ENCODE data around the gene GALNT15.

The GALNT15 gene

DNA sequence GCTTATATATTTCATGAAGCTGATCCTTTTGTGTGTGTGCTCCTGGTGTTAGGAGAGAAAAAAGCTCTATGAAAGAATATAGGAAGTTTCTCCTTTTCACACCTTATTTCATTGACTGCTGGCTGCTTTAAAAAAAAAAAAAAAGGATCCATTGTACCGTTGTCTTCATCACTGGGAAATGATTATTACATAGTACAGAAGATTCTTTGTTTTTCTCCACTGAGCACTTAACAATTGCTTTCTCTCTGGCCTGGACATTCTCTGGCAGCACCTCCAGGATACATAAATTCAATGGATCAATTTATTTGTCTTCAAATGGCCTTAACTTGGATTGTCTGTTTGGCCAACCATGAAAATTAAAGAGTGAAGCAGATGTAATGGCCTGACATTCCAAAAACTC, 53.1 kb downstream of the GALNT15 start:
- no peak for DNase-seq (ENCODE audit: low read depth in 2 of 2)

DNA sequence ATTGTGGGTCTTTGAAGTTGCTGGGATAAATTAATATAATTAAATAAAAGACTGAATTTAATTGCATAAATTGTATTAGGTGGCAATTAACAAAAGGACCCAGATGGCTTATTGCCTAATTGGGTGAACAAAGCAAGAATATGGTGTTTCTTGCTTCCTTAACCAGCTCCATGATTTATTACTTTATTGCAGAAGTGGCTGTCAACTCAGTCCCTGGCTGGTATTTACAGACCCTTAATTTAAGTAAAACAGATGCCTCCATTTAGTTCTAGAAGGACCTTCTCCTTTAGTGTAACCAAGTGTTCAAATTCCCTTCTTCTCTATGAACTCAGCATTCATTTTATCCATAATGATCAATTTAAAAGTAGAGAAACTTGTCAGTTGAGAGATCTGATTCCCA, 55.2 kb downstream of the GALNT15 start:
- DNase-seq (ENCODE audit: low read depth in 2 of 2): no peak

DNA sequence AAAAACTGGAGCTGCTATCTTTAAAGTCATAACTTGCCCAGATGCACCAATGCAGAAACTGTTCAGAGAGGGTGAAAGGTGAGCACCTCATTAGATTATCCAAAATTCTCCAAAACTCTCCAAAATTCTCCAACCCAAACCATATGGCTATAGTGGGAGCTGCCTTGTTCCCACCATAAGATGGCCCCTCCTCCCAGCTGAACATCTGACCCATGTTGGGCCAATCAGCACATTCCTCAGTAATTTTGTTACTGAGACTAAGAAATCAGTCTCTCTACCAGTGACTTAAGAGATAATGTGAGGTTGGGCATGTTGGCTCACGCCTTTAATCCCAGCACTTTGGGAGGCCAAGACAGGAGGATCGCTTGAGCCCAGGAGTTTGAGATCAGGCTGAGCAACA, 57.5 kb downstream of the GALNT15 start:
- no peak for DNase-seq (ENCODE audit: low read depth in 2 of 2)

DNA sequence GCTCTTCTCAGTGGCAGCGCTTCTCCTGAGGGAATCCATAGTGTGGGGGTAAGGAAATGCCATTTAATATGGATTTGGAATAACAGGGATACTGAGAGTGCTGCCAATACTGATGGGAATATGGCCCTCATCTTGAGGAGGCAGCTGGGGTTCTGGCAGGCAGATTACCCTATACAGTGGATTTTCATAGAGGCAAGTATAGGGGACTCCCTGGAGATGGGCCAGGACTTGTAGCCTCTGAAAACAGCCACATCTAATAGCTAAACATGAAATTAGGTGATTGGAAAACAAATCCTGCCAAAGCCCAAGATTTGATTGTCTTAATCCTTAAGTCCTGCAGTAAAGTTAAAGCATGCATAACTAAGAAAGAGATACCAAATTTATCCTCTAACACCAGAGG, 59.3 kb downstream of the GALNT15 start:
- no peak for DNase-seq (ENCODE audit: low read depth in 2 of 2)

DNA sequence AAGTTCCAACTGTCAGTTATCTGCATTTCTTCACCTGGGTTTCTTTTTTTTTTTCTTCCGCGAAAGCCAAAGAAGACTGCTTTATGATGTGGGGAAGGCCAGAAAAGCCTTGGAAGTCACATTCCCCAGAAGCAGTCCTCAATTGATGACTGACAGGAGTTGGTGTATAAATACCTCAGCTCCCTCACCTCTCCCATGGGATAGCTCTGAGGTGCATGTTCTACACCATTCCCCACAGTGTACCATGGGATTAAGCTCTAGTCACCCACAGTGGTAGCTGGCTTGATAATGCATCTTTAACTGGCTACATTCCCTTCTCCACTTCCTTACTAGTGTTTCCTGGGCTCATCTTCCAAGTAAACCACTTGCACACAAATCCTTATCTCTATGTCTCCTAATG, 59.8 kb downstream of the GALNT15 start:
- no peak for DNase-seq (ENCODE audit: low read depth in 2 of 2)

DNA sequence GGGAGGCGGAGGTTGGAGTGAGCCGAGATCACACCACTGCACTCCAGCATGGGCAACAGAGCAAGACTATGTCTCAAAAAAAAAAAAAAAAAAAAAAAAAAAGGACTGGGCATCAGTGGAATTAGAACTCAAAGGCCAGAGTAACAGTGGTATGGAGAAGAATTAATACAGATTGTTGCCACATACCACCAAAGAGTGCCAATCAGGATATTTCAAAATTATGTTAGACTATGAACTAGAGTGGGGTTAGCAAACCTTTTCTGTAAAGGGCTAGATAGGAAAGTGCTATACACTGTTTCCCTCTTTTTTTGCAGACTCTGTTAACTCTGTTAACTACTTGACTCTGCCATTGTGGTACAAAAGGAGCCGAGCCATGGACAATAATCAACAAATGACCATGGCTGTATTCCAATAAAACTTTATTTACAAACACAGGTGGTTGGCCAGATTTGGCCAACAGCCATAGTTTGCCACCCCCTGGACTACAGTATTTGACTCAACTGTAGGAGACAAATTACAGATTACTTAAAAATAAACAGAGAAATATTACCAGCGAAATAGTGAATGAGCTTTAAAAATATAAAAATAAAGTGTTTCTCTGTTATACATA, 61.7 kb downstream of the GALNT15 start:
- no peak for DNase-seq (ENCODE audit: low read depth in 2 of 2)

DNA sequence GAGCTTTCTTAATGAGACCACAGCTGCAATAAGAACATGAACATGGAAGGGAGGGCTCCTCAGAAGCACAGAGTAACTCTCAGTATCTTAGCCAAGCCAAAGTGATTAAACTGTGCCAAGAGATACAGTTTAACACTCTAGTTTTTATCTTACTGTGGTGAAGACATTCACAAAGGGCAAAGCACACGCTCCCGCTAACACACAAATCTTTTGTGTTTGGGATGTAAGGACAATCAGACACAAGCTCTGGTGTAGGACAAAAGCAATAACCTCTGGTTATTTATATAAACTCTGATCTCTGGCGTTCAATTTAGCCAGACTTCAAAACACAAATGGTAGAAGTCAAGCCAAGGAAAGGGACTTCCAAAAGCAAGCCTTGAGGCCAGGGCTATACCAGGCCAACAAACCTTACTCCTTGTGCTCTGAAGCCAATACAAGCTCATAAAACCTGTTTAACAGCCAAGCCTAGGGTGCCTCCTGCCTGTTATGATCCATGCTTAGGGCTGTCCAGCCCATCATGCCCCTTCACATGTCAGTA, 62.4 kb downstream of the GALNT15 start:
- no peak for DNase-seq (ENCODE audit: low read depth in 2 of 2)

DNA sequence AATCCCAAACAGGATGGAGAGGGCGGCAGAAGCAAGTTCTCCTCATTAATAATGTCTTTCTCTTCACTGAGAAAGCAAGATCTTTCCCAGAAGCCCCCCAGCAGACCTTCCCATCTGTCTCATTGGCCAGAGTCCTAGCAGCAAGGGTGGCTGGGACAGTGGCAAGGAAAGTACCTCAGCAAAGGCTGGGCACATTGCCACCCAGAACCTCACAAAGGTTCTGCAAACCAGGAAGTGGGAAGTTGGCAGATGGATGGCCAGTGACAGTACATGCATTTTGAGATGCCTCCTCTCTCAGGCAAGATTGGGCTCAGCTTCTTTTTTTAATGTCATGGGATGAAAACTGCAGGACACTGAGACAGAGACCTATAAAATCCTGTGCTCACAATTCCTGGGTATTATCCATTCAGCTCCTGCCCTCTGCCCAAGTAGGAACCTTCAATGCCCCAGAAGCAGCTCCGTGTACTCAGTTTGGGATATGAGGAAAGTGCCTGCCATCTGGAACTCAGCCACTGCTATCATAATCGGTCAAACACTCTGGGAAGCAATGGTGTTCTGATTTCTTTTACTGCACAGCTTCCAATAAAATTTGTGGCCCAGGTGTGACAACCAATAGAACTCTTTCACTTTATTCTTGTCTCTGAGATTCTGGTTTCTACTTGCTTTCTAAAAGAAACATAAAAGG, 64.7 kb downstream of the GALNT15 start:
- DNase-seq (ENCODE audit: low read depth in 2 of 2): no peak

DNA sequence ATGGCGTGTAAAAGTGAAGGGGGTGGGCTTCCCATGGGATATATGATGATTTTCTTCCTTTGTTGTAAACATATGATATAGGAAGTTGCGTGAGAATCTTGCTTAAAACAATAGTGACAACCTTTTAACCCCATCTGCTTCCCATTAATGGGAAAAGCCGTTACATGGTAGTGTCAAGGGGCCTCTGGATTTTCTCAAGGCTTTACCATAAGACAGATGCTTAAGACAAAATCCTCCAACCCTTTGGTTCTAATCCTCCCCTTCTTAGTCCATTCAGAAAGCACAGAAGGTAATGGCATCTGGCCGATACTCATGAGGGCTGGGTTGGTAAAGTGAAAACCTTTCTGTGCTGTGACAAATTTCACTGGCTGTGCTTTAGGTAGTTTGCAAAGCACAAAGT, 65.3 kb downstream of the GALNT15 start:
- DNase-seq (ENCODE audit: low read depth in 2 of 2): peak; percentile 84 to 85

DNA sequence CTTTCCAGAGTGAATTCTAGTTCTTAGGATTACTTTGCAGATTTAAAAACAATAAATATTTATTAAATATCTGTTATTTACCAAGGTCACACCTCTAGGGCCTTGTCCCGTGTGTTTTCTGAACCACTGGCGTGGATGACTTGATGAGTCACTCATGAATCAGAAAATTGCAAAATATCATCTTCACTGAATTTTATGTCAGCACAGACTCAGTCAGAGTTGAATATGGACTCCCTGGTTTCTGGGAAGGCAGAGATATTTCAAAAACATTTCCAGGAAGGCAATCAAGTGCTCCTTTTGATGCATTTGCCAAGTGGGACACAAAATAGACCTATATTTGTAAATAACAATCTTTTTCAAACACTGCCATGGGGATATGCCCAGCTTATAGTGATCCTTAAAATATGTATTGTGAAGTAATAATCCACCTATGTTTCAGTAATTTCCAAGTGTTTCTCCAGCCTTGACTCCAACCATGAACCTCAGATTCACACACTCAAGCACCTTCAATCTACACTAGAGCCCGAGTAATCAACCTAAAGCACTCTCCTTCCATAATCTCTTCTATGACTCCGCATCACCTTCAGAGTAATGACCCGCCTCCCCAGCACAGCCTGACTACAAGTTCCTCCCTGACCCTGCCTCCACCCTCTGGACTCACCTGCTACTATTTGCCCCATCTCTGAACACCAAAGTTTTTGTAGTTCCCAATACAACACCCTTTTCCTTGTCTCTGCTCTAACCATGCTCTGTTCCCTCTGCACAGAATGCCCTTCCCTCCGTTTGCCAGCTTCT, 65.9 kb downstream of the GALNT15 start:
- DNase-seq (ENCODE audit: low read depth in 2 of 2): peak; percentile 64 to 69

DNA sequence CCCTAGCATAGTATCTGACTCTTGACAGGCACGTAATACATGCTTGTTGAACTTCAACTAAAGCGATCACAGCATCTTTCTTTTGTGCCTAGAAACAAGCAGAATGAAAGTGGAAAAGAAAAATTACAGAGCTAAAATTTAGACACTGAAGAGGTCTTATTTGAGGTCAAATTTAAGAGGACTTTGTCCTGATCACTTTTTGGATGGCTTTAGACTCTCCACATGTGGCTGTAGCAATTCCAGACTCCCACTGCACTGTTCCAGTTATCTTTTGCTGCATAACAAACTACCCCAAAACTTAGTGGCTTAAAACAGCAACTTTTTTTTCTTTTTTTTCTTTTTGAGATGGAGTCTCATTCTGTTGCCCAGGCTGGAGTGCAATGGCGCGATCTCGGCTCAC, 66.7 kb downstream of the GALNT15 start:
- DNase-seq (ENCODE audit: low read depth in 2 of 2): no peak

DNA sequence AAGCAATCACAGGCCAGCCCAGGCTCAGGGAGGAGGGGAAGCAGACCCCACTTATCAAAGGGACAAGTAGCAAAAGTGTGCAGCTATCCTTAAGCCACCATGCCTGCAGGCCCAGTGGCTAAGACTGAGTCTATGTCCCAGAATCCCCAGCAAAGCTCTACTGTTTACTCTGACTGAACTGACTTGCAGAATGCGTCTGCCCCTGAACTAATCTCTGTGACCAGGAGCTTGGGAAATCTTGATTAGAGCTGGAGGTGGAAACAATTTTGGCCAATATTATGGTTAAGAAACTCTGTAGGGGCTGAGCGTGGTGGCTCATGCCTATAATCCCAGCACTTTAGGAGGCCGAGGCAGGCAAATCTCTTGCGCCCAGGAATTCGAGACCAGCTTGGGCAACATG, 67.7 kb downstream of the GALNT15 start:
- no peak for DNase-seq (ENCODE audit: low read depth in 2 of 2)

DNA sequence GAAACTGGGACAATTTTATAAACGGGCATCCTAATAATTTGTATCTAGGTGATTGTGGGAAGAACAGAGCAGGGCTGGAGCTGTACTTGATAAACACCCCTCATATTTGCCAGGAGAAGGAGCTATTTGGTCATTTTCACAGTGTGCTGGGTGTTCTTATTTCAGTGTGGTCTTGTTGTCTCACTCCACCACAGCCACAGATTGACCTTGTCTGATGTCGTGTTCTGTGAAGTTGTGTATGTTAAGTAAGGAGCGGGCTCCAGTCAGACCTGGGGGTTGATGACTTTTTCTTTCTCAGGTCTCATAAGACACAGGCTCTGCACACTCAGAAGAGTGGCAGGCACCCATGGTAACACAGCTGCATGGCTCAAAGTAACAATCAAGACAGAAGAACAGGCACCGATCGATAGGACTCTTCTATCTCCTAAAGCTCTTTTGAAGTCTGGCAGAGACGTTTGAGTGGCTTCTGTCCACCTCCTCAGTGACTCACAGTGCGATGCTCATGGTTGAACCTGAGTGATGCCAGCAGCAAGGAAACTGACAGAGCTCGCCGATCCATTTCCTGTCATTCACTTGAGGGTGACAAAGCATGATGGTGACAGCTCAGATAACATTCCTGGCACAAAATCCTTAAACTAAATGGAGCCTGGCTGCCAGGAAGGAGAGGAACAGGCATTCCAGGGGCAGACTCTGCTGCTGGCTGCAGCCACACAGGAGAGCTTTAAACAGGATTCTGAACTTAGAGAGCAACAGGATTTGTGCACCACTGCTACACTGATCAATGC, 69.4 kb downstream of the GALNT15 start:
- no peak for DNase-seq (ENCODE audit: low read depth in 2 of 2)

DNA sequence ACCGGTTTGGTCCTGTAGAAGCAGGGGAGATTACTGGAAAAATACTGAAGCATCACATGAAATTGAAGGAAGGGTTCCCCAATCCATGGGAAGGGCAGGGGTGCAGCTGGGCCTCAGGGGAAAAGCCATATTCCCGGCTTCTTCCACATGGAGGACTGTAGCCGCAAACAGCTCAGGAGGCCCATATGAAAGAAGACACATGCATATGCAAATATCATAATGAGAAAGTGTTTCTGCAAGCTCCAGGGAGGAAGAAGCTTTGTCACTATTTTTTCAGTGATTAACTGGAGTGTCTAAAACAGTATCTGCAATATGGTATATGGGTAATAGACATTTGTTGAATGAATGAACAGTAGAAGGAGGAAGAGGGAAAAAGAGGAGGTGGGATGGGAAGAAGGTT, 71.1 kb downstream of the GALNT15 start:
- DNase-seq (ENCODE audit: low read depth in 2 of 2): no peak

DNA sequence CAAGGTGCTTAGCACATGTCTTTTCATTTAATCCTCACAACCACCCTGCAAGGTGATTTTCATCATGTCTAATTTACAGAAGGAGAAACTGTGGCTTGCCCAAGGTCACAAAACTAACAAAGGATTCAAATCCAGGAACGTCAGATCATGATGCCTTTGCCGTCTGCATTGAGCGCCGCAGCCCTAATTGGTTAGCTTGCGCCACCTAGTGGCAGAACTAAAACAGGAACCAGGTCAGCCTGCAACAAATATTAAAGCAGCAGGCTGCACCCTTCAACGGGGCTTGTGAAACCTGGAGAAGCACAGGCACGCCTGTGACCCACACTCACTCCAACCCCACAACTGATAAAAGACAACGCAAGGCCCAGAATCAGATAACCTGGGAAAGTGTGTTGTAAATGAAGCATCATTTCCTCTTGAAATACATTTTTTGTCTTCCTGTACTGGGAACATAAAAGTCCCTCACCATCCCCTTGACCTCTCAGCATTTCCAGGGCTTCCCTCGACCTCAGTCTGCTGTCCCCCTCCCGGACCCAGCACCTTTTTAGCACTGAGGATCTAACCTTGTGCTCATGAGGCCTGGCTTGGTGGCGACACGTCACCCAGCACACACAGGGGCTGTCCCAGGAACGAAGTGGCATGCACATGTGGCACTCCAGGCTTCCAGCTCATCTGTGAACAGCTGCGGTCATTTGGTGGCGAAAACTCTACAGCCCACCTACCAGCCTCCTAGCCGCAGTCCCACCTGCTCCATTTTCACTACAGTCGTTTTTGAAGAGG, 73.0 kb downstream of the GALNT15 start:
- peak; percentile 68 to 74 for DNase-seq (ENCODE audit: low read depth in 2 of 2)

DNA sequence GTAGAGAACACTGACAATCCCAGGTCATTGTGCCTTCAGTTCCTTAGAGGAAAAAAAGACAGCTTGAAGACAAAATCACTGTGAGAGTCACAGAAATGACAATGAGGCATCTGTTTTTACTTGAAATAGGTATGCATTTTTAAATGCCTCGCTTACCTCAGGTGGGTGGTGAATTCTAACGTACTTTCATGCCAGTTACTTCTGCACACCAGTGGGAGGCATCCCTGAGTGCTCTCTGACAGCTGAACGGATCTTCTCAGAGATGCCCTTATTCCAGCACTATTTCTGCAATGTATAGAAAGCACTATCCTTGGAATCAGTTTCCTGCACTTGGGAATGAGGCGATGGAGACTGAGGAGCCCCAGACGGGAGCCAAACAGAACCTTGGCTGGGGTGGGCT, 74.1 kb downstream of the GALNT15 start:
- DNase-seq (ENCODE audit: low read depth in 2 of 2): no peak

DNA sequence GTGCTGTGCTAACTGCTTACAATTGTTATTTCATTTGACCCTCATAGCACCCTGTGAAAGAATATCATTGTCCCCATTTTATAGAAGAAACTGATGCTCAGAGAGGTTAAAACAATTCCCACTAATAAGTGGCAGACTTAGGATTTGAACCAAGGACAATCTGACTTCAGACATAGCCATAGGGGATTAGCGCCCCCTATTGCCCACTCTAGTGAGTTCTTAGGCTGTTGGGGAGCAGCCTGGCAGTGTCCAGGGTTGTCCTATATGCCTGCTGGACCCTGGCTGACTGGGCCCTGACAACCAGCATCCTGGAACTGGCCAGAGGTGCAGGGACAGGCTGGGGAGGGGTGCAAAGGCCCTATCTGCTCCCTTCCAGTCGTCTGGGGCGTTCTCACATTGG, 74.9 kb downstream of the GALNT15 start:
- no peak for DNase-seq (ENCODE audit: low read depth in 2 of 2)

DNA sequence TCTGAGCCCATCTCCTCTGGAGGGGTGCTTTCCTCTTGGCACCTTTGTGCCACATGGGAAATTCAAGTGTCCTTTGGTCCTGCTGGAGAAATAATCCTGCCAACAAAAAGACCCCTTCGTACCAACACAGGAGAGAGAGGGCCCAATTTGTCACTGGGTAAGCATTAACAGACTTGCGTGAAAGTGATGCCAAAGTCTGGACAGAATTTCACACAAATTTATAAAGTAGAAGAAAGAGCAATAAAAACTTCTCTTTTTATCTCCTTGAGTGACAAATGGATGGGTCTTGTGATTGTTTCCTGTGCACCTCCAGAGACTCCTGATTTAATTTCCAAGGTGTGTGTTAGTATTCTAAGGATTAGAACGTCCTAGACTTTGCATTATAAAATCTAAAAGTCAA, 75.4 kb downstream of the GALNT15 start:
- no peak for DNase-seq (ENCODE audit: low read depth in 2 of 2)

DNA sequence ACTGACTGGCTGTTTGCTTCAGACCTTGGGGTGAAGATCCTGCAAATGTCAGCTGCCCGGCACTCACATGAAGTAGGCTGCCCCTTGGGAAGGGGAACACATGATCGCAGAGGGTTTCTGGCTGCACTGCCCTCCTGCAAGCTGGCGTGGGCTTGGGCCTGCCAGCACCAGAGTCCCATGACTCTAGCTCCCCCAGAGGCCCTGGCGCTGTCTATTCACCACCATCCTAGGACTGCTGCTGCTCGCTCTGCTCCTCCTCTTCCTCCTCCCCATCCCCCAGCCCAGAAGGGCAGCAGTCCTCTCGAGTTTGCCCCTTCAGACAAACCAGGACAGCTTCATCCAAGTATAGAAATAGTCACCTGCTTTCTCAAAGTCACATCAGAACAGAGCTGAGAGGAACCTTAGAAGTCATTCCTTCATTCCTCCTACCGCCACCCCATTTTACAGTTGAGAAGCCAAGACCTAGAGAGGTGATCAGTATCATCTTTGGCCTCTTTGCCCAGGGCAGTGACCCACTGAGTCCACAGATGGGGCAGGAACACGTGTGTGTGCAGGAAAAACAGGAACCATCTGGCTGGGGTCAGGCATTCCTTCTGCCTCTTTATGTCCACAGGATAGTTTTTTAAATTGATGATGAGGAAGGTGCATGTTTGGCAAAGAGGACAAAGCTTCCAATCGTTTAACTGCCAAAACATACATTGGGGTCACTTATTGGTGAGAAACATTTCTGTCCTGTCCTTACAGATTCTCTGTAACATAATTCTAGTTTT, 77.0 kb downstream of the GALNT15 start:
- no peak for DNase-seq (ENCODE audit: low read depth in 2 of 2)

DNA sequence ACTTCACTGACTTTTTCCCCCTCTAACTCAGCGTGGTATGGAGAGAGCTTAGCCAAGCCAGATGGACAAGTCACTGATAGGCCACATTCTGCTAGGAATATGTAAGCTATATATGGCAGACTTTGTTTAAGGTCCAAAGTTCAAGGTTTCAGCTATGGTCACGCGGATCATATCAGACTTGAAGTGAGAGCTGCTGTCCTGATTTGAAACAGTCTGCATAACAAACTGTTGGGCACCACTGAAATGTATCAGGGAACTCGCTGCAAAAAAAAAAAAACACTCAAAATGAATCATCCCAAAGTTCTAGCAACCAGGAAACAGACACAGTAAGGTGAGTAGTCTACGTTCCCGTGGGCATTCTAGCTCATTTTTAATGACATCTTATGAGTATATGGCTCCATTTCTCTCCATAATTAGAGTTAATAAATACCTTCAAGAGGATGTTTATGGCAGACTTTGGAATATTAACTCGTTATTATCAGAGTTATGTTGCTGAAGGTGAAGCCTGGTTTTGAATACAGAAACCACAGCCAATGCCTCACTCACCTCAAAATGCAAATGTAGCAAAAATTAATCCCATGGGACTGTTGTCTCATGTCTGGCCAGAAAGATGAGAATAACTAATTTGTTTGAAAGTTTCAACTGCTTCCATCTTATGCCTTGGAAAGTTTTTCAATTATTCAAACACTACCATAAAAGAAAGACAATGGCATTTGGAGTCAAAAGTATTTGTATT, 77.9 kb downstream of the GALNT15 start:
- DNase-seq (ENCODE audit: low read depth in 2 of 2): no peak
